RWPE1 (cell line): ENCODE results near the gene NMNAT1.
"Not testable (repeated sequence)": the region's sequence is repeated elsewhere in the genome, so short reads cannot be mapped to it uniquely, and the experiment has no call there.

ENCODE experiments used
- CTCF ChIA-PET: fragments of 350-600 bp; sonication (Branson Sonifier 250); formaldehyde crosslinking; extraction: SDS; loops from one replicate; lab custom pipeline; 2021; lab: Yijun Ruan, JAX
- POLR2A ChIA-PET: fragments of 400-600 bp; formaldehyde crosslinking; extraction: SDS; loops from one replicate; lab custom pipeline; 2020; ENCODE audit warnings: antibody characterized with exemption; ENCODE audit not compliant: low non-redundant PET; lab: Yijun Ruan, JAX
- DNase-seq: peaks from one replicate; pipeline ENCODE4 v3.0.0; 2012; ENCODE audit warnings: low spot score
- H3K27ac ChIP-seq: fragments of 450-650 bp; 2 replicates; pipeline ENCODE4 v1.5.1; 2017
- TF ChIP-seq, protein P1 (sequence below): fragments of 450-650 bp; conservative IDR thresholded peaks from 2 replicates; pipeline ENCODE4 v1.5.1; 2017; ENCODE audit warnings: low read depth, mild to moderate bottlenecking

Gene NMNAT1

DNA sequence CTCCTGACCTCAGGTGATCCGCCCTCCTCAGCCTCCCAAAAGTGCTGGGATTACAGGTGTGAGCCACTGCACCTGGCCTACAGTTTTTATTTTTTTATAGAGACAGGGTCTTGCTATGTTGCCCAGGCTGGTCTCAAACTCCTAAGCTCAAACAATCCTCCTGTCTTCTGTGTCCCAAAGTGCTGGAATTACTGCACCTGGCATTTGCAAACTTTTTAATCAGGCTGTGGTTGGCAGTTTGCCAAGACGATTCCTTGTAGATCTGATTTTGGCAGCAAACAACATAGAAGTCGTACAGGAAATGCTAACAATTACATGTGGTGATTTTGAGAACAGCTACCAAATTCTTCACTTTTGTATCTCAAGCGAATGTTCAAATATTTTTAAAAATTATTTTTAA is 63.9 kb downstream of the NMNAT1 start:
- no peak for DNase-seq
- POLR2A ChIA-PET, result no interaction called here
- H3K27ac ChIP-seq, result no peak overlapping the region
- TF ChIP-seq, protein P1, sequence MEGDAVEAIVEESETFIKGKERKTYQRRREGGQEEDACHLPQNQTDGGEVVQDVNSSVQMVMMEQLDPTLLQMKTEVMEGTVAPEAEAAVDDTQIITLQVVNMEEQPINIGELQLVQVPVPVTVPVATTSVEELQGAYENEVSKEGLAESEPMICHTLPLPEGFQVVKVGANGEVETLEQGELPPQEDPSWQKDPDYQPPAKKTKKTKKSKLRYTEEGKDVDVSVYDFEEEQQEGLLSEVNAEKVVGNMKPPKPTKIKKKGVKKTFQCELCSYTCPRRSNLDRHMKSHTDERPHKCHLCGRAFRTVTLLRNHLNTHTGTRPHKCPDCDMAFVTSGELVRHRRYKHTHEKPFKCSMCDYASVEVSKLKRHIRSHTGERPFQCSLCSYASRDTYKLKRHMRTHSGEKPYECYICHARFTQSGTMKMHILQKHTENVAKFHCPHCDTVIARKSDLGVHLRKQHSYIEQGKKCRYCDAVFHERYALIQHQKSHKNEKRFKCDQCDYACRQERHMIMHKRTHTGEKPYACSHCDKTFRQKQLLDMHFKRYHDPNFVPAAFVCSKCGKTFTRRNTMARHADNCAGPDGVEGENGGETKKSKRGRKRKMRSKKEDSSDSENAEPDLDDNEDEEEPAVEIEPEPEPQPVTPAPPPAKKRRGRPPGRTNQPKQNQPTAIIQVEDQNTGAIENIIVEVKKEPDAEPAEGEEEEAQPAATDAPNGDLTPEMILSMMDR, result no peak
- CTCF ChIA-PET, result interaction anchor here (0.6 kb wide), 1 partner anchor 176 kb away, joined by 3 read pairs; no protein-coding TSS in a partner anchor

DNA sequence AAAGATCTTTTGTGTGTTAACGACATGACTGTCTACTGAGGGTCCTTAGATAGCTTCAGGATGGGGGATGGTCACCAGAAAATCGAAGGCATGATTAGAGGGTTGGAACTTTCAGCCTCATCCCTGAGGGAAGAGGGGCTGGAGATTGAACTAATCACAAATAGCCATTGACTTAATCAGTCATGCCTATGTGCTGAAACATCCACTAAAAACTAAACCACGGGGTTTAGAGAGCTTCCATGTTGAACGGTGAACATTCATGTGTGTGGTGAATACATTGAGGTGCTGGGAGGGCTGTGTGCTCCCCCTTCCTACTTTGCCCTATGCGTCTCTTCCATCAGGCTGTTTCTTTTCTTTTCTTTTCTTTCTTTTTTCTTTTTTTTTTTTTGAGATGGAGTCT is 70.7 kb downstream of the NMNAT1 start:
- no peak for DNase-seq
- POLR2A ChIA-PET, result no interaction called here
- TF ChIP-seq, protein P1, result no peak
- no peak overlapping the region for H3K27ac ChIP-seq
- CTCF ChIA-PET, result no interaction called here

DNA sequence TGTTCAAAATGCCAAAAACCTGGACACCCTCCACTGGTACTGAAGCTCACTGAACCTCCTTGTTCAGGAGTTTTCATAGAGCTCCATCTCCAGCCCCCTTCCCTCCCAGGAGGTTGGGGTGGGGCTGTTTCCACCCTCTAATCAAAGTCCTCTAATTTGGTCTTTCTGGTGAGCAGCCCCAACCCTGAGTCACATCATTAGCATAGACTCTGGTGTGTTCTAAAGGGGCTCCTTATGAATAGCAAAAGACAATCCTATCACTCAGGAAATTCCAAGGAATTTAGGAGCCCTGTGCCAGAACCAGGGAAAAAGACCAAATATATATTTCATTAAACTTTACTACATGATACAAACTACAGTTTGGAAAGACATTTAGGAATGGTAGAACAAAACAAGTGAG is 76.3 kb downstream of the NMNAT1 start:
- ChIA-PET CTCF (no interaction called here), POLR2A (interaction anchor here (0.7 kb wide), 1 partner anchor 18 kb away, joined by 4 read pairs; no protein-coding TSS in a partner anchor)
- no peak overlapping the region for H3K27ac ChIP-seq
- no peak for DNase-seq
- TF ChIP-seq, protein P1, result no peak

DNA sequence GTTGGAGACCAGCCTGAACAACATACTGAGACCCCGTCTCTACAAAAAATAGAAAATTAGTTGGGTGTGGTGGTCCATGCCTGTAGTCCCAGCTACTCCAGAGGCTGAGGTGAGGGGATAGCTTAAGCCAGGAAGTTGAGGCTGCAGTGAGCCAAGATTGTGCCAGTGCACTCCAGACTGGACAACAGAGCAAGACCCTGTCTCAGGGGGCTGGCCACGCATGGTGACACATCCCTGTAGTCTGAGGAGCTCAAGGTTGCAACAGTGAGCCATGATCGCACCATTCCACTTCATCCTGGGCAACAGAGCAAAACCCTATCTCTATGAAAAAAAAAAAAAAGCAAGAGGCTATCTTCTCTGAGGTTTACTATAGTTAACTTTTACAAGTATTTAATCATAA is 76.8 kb downstream of the NMNAT1 start:
- DNase-seq, result no peak
- TF ChIP-seq, protein P1, result no peak
- POLR2A ChIA-PET, result interaction anchor here (0.7 kb wide), 1 partner anchor 18 kb away, joined by 4 read pairs; no protein-coding TSS in a partner anchor
- CTCF ChIA-PET, result interaction anchor here (0.7 kb wide), 1 partner anchor 39 kb away, joined by 6 read pairs; no protein-coding TSS in a partner anchor
- H3K27ac ChIP-seq, result no peak overlapping the region

DNA sequence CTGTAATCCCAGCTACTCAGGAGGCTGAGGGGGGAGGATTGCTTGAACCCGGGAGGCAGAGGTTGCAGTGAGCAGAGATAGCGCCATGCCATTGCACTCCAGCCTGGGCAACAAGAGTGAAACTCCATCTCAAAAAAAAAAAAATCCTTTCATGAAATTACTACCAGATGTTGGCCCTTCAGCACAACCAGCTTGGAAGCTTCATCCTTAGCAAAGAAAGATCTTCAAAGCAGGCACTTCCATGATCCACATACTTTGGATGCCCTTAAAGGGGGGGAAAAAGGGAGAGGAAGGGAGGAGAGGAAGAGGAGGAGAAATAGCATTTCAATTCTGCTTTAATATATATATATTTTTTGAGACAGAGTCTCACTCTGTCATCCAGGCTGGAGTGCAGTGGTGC is 77.4 kb downstream of the NMNAT1 start:
- DNase-seq, H3K27ac ChIP-seq, POLR2A ChIA-PET: not testable (repeated sequence)
- CTCF ChIA-PET, result interaction anchor here (0.7 kb wide), 1 partner anchor 40 kb away, joined by 6 read pairs; no protein-coding TSS in a partner anchor

DNA sequence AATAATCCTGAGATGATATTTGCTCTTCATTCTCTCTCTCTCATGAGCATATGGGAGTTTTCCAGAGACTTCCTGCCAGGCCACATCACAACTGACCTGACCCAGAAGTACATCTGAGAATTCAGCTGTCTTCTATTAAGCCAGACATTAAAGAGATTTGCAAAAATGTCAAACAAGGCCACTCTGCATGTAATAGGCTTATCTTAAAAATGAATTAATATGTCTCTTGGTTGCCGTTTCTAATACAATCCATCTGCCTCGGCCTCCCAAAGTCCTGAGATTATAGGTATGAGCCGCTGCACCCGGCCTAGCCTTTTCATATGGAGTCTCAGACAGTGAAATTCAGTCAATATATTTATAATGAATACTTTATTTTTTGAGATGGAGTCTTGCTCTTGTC is 78.7 kb downstream of the NMNAT1 start:
- CTCF ChIA-PET, result not testable (repeated sequence)

DNA sequence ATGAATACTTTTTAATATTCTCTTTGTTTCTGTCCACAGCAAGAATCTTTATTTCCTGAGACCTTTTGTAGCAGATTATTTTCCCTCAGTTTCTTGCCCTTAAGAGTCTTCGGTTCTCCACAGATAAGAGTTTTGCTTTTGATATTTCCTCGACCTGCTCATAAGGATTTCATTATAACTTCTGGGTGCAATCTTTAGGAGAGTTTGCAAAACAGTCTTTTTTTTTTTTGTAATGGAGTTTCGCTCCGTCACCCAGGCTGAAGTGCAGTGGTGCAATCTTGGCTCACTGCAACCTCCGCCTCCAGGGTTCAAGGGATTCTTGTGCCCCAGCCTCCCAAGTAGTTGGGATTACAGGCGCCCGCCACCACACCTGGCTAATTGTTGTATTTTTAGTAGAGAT is 79.4 kb downstream of the NMNAT1 start:
- TF ChIP-seq, protein P1, result no peak
- POLR2A ChIA-PET, result no interaction called here

More for the DNA sequence above, 78.7 kb downstream of the NMNAT1 start:
- POLR2A ChIA-PET, H3K27ac ChIP-seq, DNase-seq: not testable (repeated sequence)

More for the DNA sequence above, 79.4 kb downstream of the NMNAT1 start:
- no peak for DNase-seq
- H3K27ac ChIP-seq, result no peak overlapping the region
- CTCF ChIA-PET, result no interaction called here
